ELR (cell line): ENCODE measurements around the gene H6PD.
A peak's percentile ranks its signal among the peaks of the same experiment; 100 is the strongest.

Experiments
- DNase-seq: peaks from one replicate; pipeline ENCODE4 v3.0.0-alpha.2; 2015; ENCODE audit warnings: low read depth

The H6PD gene

GRCh38 chr1:9204156-9204720 is 30.3 kb upstream of the H6PD start:
- DNase-seq = no peak

DNA sequence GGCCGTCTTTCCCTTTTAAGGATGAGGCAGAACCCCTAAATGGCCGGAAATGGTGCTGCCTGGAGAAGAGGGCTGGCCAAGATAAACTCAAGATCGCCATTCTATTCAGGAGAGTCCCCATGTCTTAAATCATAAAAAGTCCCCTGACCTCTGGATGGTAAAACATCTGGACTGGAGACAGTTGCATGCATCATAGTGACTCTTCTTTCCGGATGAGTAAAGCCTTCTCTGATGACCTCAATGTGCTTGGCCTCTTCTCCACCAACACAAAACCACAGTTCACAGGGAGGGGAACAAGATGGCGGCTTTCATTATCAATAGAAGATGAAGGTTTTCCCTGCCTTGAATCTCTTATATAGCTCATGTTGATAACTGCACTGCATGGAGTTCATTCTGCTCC is 27.5 kb upstream of the H6PD start:
- DNase-seq = peak; percentile 97

GRCh38 chr1:9207715-9208114 is 26.9 kb upstream of the H6PD start:
- DNase-seq = peak; percentile 70

DNA sequence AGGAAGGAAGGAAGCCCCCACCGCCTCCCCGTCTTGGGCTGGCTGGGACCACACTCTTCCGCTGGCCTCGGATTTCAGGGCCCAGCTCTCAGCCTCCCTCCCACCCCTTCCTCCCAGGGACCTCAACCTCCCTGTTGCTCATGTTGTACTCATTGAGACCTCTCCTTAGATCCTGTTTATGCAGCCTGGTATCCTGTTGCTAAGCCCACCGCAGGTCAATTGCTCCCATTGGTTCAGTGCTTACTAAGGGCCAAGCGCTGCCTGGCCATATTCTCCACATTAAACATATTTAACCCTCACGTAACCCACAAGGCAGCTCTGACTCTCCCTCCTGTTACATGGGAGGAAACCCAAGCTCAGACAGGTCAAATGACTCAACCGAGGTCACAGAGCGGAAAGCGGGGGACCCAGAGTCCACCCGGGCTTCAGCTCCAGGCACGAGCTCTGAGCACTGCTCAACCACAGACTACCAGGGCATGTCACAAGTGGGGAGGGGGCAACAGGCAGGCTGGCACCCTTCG is 23.2 kb upstream of the H6PD start:
- peak; percentile 99 for DNase-seq

- no peak for DNase-seq
Observed at GRCh38 chr1:9212735-9213134, 21.8 kb upstream of the H6PD start.

GRCh38 chr1:9213956-9214355 is 20.6 kb upstream of the H6PD start:
- DNase-seq = peak; percentile 67

DNA sequence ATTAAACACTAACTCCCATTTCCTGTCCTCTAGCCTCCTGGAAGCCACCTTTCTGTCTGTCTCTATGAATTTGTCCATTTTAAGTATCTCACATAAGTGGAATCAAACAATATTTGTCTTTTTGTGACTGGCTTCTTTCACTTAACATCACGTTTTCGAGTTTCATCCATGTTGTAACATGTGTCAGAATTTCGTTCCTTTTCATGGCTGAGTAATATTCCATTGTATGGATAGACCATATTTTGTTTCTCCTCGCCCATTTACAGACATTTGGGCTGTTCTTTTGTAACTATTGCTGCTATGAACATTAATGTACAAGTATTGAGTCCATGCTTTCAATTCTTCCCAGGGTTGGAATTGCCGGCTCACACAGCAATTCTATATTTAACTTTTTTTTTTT is 15.7 kb upstream of the H6PD start:
- DNase-seq = no peak

- DNase-seq = no peak
Observed at GRCh38 chr1:9222846-9223625, 11.5 kb upstream of the H6PD start.

DNA sequence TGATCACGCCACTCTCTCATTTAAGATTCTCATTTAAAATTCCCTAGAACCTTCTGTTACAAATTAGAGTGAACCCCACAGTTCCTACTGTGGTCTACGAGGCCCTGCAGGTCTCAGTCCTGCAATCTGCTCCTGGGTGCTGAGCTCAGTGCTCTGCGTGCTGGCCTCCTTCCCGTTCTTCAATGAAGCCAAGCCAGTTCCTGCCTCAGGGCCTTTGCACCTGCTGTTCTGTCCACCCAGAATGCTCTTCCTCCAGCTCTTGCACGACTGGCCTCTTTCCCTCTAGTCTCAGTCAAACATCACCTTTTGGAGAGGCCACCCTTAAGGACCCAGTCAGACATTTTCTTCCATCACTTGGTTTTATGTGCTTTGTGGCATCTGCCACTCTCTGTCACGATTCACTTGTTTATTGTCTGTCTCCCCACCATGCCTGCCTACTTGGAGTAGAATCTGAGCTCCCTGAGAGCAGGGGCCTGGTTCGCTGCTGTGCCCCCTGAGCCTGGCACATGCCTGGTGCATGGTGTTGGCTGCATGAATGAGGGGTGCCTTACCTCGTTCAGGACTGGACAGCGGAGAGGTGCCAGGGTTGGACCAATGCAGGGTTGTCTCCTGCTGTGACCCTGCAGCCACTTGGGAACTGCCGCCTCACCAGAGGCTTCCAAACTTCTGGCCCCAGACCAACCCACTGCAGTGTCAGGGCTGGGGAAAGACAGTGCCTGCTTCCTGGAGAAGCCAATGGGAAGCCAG is 9.7 kb upstream of the H6PD start:
- DNase-seq = no peak

GRCh38 chr1:9225411-9225785 is 9.2 kb upstream of the H6PD start:
- no peak for DNase-seq

DNA sequence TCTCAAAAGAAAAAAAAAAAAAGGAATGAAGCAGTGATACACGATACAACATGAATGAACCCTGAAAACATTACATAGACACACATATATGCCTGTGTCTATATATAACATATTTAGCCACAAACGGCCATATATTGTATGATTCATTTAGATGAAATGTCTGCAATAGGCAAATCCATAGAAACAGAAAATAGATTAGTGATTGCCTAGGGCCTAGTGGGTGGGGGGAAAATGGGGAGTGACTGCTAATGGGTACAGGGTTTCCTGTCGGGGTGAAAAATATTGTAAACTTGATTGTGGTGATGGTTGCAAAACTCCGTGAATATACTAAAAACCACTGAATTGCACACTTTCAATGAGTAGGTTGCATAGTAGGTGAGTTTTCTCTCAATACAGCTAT is 6.0 kb upstream of the H6PD start:
- DNase-seq = peak; percentile 87

- DNase-seq = peak; percentile 58
Observed at GRCh38 chr1:9229549-9229948, 5.0 kb upstream of the H6PD start.

- DNase-seq = peak; percentile 67
Observed at GRCh38 chr1:9230869-9231533, 3.6 kb upstream of the H6PD start.

- peak; percentile 84 for DNase-seq
Observed at GRCh38 chr1:9231648-9232332, 2.8 kb upstream of the H6PD start.

DNA sequence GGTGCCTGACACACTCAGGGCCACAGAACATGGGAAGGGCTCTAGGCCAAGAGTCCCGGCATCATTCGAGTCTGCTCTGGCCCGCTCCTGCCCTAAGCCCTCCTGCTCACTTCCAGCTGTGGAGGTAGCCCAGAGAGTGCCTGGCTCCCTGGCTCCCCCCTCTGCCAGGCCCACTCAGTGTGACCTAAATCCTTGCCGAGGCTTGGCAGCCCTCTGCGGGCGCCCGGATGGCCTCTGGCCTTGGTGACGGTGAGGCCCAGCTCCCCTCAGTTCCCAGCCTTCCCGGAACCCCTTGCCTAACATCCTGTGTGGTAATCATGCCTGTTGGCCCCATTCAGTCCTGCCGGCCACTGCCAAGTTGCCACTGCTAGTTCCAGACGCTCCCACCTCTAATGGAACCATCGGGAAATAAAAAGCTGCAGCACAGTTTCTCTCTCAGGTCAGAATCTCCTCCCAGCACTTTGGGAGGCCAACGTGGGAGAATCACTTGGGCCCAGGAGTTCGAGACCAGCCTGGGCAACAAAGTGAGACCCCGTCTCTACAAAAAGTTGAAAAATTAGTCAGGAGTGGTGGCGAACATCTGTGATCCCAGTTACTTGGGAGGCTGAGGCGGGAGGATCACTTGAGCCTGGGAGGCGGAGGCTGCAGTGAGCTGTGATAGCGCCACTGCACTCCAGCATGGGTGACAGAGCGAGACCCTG is 1.2 kb upstream of the H6PD start:
- DNase-seq = peak; percentile 86

- DNase-seq = no peak
Observed at GRCh38 chr1:9233942-9234222, 692 bp upstream of the H6PD start.

GRCh38 chr1:9235096-9235459 is 504 bp downstream of the H6PD start:
- DNase-seq = peak; percentile 74

- DNase-seq = no peak
Observed at GRCh38 chr1:9235560-9235959, 986 bp downstream of the H6PD start.

DNA sequence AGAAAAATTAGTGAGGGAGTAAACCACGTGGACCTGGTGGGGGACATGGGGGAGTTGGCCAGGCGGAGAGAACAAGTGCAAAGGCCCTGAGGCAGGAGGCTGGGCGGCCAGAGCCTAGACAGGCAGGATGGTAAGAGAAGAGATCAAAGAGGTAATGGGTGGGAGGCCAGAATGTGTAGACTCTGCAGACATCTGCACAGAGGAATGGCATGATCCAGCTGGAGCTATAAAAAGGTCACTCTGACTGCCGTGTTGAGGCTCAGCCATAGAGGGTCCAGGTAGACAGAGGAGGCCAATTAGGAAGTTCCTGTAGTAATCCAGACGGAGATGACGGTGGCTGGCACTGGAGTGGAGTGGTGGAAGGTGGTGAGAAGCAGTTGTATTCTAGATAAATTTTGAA is 3.6 kb downstream of the H6PD start:
- DNase-seq = no peak

DNA sequence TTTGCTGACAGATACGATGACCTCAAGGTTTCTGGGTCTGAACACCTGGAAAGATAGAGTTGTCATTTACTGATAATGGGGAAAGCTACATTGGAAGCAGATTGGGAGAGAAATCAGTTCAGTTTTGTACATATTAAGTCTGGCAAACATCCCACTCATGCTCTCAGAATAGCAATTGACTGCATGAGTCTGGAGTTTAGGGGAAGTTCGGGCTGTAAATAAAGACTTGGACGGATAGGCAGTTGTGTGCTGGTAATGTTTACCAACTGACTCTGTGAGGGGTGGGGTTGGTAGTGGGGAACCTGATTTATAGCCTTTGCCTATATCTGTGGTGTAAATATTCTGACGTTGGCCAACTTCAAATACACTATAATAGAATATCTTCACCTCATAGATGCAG is 4.0 kb downstream of the H6PD start:
- no peak for DNase-seq

DNA sequence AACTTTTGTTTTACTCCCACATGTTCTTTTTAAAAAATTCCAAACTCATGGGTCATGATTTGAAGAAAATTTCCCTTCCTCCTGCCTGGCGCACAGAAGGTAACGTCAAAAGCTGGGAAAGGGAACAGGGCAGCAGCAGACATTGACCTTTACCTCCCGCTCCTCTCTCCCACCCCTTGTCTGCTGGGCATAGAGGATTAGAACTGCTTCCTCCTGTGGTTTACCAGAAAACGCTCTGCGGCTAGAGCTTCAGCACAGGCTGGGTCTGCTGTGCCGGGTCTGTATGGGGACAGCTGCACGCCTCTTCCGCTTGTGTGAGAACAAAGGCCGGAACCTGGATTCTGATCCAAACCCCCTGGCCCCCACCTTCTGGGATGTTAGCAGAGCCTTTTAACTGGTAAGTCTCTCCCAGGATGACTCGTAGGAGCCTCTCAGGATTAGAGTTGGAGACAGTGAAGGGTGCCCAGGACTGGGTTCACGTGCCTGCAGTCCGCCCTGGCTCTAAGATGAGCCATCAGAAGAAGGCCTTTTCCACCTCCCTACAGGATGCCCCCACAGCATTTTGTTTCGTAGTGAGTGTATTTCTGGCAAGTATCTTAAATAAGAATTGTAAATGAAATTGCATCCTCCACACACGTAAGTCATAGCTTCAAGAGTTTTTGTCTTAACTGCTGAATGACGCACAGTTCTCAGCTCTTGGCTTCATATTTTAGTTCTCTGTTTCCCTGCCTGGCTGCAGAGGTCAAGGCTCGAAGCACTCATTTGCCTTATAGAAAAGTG is 5.2 kb downstream of the H6PD start:
- DNase-seq = peak; percentile 74
